PC-3 (cell line): ENCODE data around the gene TNS3.

ENCODE experiments used
- EZH2 ChIP-seq: fragments of 300-600 bp; sonication (generic); IDR thresholded peaks from one replicate; pipeline ENCODE4 v1.6.1; 2017; ENCODE audit warnings: antibody characterized with exemption, mild to moderate bottlenecking, low read length; ENCODE audit not compliant: unreplicated experiment
- TF ChIP-seq, protein P1 (sequence below): fragments of 300-600 bp; sonication (generic); conservative IDR thresholded peaks from 2 replicates; pipeline ENCODE4 v1.5.1; 2017; ENCODE audit warnings: antibody characterized with exemption, low read depth, mild to moderate bottlenecking, low read length

DNA sequence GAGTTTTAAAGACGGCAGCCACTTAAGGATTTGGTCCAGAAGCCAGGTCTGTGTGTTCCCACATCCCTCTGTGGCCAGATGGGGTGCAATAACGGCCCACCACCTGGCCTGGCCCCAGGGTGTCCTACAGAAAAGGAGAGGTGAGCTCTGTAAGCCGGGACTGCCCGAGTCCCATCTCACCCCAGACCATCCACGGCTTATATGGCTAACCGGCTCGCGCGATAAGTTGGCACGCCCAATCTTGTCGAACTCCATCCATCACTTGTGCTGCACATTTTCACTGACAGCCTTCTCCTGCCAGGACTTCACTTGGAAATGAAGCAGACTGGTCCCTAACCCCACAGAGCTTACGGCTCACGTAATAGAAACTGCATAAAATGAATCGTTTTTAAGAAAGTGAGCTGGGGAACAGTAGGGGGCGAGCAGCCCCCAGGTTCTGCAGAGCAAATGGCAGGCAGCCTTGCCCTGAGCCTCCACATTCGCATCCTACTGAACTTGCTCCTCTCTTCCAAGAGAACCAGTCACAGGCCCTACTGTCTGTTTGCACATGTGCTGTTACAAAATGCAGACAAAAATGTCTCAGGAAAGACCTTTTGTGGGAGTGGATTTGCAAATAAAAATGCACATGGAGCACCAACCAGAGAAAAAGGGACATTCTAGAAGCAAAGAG, 98.2 kb downstream of the TNS3 start:
- TF ChIP-seq, protein P1, sequence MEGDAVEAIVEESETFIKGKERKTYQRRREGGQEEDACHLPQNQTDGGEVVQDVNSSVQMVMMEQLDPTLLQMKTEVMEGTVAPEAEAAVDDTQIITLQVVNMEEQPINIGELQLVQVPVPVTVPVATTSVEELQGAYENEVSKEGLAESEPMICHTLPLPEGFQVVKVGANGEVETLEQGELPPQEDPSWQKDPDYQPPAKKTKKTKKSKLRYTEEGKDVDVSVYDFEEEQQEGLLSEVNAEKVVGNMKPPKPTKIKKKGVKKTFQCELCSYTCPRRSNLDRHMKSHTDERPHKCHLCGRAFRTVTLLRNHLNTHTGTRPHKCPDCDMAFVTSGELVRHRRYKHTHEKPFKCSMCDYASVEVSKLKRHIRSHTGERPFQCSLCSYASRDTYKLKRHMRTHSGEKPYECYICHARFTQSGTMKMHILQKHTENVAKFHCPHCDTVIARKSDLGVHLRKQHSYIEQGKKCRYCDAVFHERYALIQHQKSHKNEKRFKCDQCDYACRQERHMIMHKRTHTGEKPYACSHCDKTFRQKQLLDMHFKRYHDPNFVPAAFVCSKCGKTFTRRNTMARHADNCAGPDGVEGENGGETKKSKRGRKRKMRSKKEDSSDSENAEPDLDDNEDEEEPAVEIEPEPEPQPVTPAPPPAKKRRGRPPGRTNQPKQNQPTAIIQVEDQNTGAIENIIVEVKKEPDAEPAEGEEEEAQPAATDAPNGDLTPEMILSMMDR, result peak; percentile 48; the same call in 1 of the 2 replicates
- TF ChIP-seq EZH2, result no peak
